ENCODE results near the gene TICRR. TPM values are rescaled to one million over a fixed set of nuclear protein-coding genes. Genes with fewer than 3 reads are reported as not detected.

The TICRR gene
- total and polyA plus RNA-seq, 2 of the 8 experiments (the other 6 are each of a cell fraction or from before 2014, with no cell fraction given), result 13.1 to 34.8 TPM

DNA sequence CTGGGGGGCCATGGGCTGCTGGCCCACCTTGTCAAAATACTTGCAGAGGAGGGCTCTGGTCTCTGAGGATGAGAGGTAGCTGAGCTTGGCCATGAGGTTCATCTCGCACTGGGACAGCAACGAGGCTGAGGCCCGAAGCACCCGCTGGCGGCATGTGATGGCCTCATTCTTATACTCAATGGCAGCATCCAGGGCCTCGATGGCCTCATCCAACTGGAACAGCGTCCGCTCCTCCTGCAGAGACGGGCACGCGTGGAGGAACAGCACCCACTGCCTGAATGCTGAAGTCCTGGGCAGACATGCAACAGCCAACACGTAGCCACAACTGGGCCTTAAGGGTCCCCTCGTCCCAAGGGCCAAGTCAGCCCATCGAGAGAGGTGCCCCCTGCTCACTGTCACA lies 55.0 kb downstream of the TICRR start:
- 91% methylated on average over 14 of the region's 14 CpGs; no CpG with 5 or more reads in 1 of the 2 experiments for WGBS, 2 experiments (ENCODE audit: extremely low coverage in 1 of 2, insufficient coverage in 1 of 2, insufficient read length in 1 of 2, insufficient replicate concordance in 2 of 2, low coverage in 1 of 2, low lambda C conversion rate in 2 of 2, missing lambda C conversion rate in 1 of 2)
- no peaks in the 10 kb centered on the region; the same call in 1 of the 2 replicates for H3K79me1 ChIP-seq (ENCODE audit: low read depth, low read length)
- no peak overlapping the region for H2BK20ac ChIP-seq (ENCODE audit: low read length)
- no peaks in the 10 kb centered on the region for H3K23me2 ChIP-seq (ENCODE audit: low read depth, low read length)
- no peaks in the 10 kb centered on the region for H3K79me2 ChIP-seq (ENCODE audit: control insufficient read depth in 1 of 2, insufficient read depth in 2 of 2, low read length in 2 of 2)
- no peak overlapping the region for H2BK15ac ChIP-seq (ENCODE audit: low read length)
- FAIRE-seq, result no peak
- no peak overlapping the region for H3K18ac ChIP-seq (ENCODE audit: extremely low read depth, low read length)
- peaks cover 46 to 94% (median 77%) of the 10 kb centered on the region in 4 experiments for H3K36me3 ChIP-seq (ENCODE audit: control insufficient read depth in 2 of 4, insufficient read depth in 4 of 4, low read length in 3 of 4)
- no peak overlapping the region for H3K27ac ChIP-seq (ENCODE audit: low read depth, low read length)
- no peak overlapping the region for H3K9ac ChIP-seq (replicated peaks in 1 of 4; ENCODE audit: extremely low read depth in 1 of 4, low read depth in 3 of 4, low read length in 3 of 4)
- H3K23ac ChIP-seq (ENCODE audit: insufficient read length), result no peak overlapping the region
- no peak overlapping the region for H2BK120ac ChIP-seq (replicated peaks; ENCODE audit: low read depth, low read length)
- peaks cover 14 to 40% of the 10 kb centered on the region in 2 experiments; a peak in 3 of 4 replicates for H3K9me3 ChIP-seq (ENCODE audit: insufficient read depth in 2 of 2, low read depth in 1 of 2, low read length in 1 of 2)
- peaks cover 2 to 24% of the 10 kb centered on the region in 2 experiments for H4K20me1 ChIP-seq (replicated peaks in 1 of 2; ENCODE audit: control insufficient read depth in 1 of 2, insufficient read depth in 2 of 2, low read length in 2 of 2)
- H3K4me1 ChIP-seq (replicated peaks in 1 of 4; ENCODE audit: control insufficient read depth in 3 of 4, insufficient read depth in 4 of 4, low read length in 3 of 4), result no peaks in the 10 kb centered on the region
- no peak overlapping the region for H3K4me2 ChIP-seq (ENCODE audit: insufficient read depth in 1 of 2, low read depth in 2 of 2, low read length in 2 of 2)
- no peak overlapping the region for H2AFZ ChIP-seq (ENCODE audit: low read length)
- CTCF ChIA-PET (ENCODE audit: partially characterized antibody), result interaction anchor here (1.0 to 1.4 kb wide), 2 partner anchors 16 to 17 kb away, joined by 5 read pairs; no protein-coding TSS in a partner anchor
- H3K4ac ChIP-seq (replicated peaks; ENCODE audit: insufficient read length, low read depth, low read length), result no peak overlapping the region
- no peak overlapping the region for H3K4me3 ChIP-seq (ENCODE audit: extremely low read depth in 1 of 4, insufficient read depth in 2 of 4, low read depth in 3 of 4, low read length in 4 of 4)
- no peak overlapping the region for H4K91ac ChIP-seq (replicated peaks; ENCODE audit: insufficient read length, low read length)
- no peak overlapping the region for H2BK12ac ChIP-seq (ENCODE audit: low read depth, low read length)
- no peak overlapping the region for H2AK5ac ChIP-seq (ENCODE audit: low read depth, low read length)
- H2BK5ac ChIP-seq (ENCODE audit: low read depth, low read length), result no peak overlapping the region
- TF ChIP-seq BRCA1 (IDR thresholded peaks at IDR 0.05; ENCODE audit: low read depth, low read length), result no peak
- TF ChIP-seq EZH2 (IDR thresholded peaks at IDR 0.05; ENCODE audit: low read depth, low read length, severe bottlenecking), result no peak
- no peak for TF ChIP-seq GTF2F1 (IDR thresholded peaks at IDR 0.05; ENCODE audit: borderline replicate concordance, low read depth, low read length)
- TF ChIP-seq MAX (IDR thresholded peaks at IDR 0.05), result peak; percentile 14; the same call in 1 of the 2 replicates
- TF ChIP-seq POLR2AphosphoS5 (IDR thresholded peaks at IDR 0.05; ENCODE audit: low read depth, low read length), result peak; percentile 51; the same call in 1 of the 2 replicates
- TF ChIP-seq EGR1 (IDR thresholded peaks at IDR 0.05; ENCODE audit: borderline replicate concordance, low read depth, low read length), result no peak
- no peak for DNase-seq (ENCODE audit: low read depth in 1 of 2, low spot score in 2 of 2)
- no peak overlapping the region; the same call in 1 of the 2 replicates for H4K8ac ChIP-seq (ENCODE audit: extremely low read depth, insufficient read depth, low read length)
- H4K5ac ChIP-seq (ENCODE audit: insufficient read length, low read depth, low read length), result no peak overlapping the region
- H3K56ac ChIP-seq (replicated peaks; ENCODE audit: insufficient read length, low read depth, low read length), result no peak overlapping the region
- no peak overlapping the region for H3K14ac ChIP-seq (ENCODE audit: insufficient read length)
- POLR2A ChIA-PET (ENCODE audit: partially characterized antibody), result interaction anchor here (1.1 to 1.2 kb wide), 3 partner anchors 9 to 13 kb away, joined by 3 read pairs; no protein-coding TSS in a partner anchor
- H3K27me3 ChIP-seq (replicated peaks in 1 of 4; ENCODE audit: control insufficient read depth in 3 of 4, extremely low read depth in 1 of 4, insufficient read depth in 3 of 4, low read length in 3 of 4), result no peaks in the 10 kb centered on the region; a peak in 1 of 7 replicates
